ENCODE results near the gene TAF6.

- TF ChIP-seq POLR2AphosphoS5 (IDR thresholded peaks at IDR 0.05) (no peak), CTCF (IDR thresholded peaks at IDR 0.05 in 8 of 11, conservative IDR thresholded peaks at IDR 0.05 in 3 of 11) (no peak), POLR2A (IDR thresholded peaks at IDR 0.05) (no peak)
Observed at GRCh38 chr7:100072462-100072861, 46.7 kb downstream of the TAF6 start.

All from spleen (tissue), 7 donors.